HepG2 (cell line): ENCODE results near the gene AGBL3. TPM values are rescaled to one million over a fixed set of nuclear protein-coding genes. Genes with fewer than 3 reads are reported as not detected.

Experiments
- ATAC-seq: fragments of 200-7000 bp; cut with Tn5 transposase; 3 replicates; pipeline ENCODE4 v1.9.1; 2020; ENCODE audit warnings: mild to moderate bottlenecking, moderate library complexity
- BruUV-seq: library from RNA; stranded (reverse); fragments of 400-500 nt; replicated peaks from 2 replicates; lab custom pipeline; 2021; lab: Mats Ljungman, UMichigan
- CTCF ChIA-PET: fragments of 300-600 bp; formaldehyde crosslinking; extraction: SDS; loops from one replicate; lab custom pipeline; 2021; ENCODE audit warnings: low total read pairs, inconsistent platforms, low intra/inter-chr PET ratio; lab: Yijun Ruan, JAX
- POLR2A ChIA-PET: fragments of 350-600 bp; sonication (Branson Sonifier 250); formaldehyde crosslinking; loops from one replicate; lab custom pipeline; 2020; ENCODE audit warnings: antibody characterized with exemption, inconsistent platforms; lab: Yijun Ruan, JAX
- DNase-seq: peaks from one replicate; pipeline ENCODE4 v3.0.0-alpha.2; 2015; ENCODE audit warnings: low spot score
- FAIRE-seq: peaks from 3 replicates; lab custom pipeline; 2011; peaks lifted over from hg19 to GRCh38; lab: Jason Lieb, UNC
- H2AFZ ChIP-seq: one replicate; pipeline ENCODE4 v1.6.1; 2011; ENCODE audit warnings: low read length, inconsistent platforms
- H3K27ac ChIP-seq: fragments of 300-600 bp; 3 replicates; pipeline ENCODE4 v1.8.0; 2011; ENCODE audit warnings: mixed run types, mild to moderate bottlenecking, mixed read lengths, low read length, inconsistent platforms; ENCODE audit not compliant: insufficient read depth; ENCODE audit errors: extremely low read length
- H3K27me3 ChIP-seq, 2 experiments: fragments of 200-600 bp in 1 of 2; 2 replicates in 1 of 2; 3 replicates in 1 of 2; pipeline versions ENCODE4 v1.6.0 to v1.8.0; 2011; ENCODE audit warnings: low read length in 2 of 2, mild to moderate bottlenecking in 2 of 2, moderate library complexity in 2 of 2, inconsistent platforms in 1 of 2; ENCODE audit not compliant: insufficient read depth in 2 of 2, control insufficient read depth in 1 of 2
- H3K36me3 ChIP-seq, 2 experiments: fragments of 200-600 bp in 1 of 2; replicated peaks in 1 of 2; 2 replicates in 1 of 2; 3 replicates in 1 of 2; pipeline versions ENCODE4 v1.5.1 to v1.8.0; 2011; ENCODE audit warnings: low read length in 2 of 2, inconsistent platforms in 1 of 2; ENCODE audit not compliant: insufficient read depth in 2 of 2, control insufficient read depth in 1 of 2
- H3K4me1 ChIP-seq: 2 replicates; pipeline ENCODE4 v1.5.1; 2012; ENCODE audit warnings: low read length, inconsistent platforms; ENCODE audit not compliant: insufficient read depth
- H3K4me2 ChIP-seq: 2 replicates; pipeline ENCODE4 v1.6.0; 2011; ENCODE audit warnings: low read depth, low read length, inconsistent platforms
- H3K4me3 ChIP-seq, 3 experiments: fragments of 200-600 bp in 1 of 3; sonication (generic), shearing (Covaris generic) in 1 of 3; replicated peaks in 1 of 3; 2 replicates each; pipeline ENCODE4 v1.5.1; 2011 to 2016; ENCODE audit warnings: low read length in 3 of 3, inconsistent platforms in 2 of 3, low read depth in 2 of 3, mild to moderate bottlenecking in 2 of 3, control low read depth in 1 of 3, mixed read lengths in 1 of 3; ENCODE audit not compliant: insufficient read depth in 1 of 3
- H3K79me2 ChIP-seq: one replicate; pipeline ENCODE4 v1.6.1; 2011; ENCODE audit warnings: low read length, inconsistent platforms; ENCODE audit not compliant: insufficient read depth
- H3K9ac ChIP-seq: 2 replicates; pipeline ENCODE4 v1.6.0; 2011; ENCODE audit warnings: mild to moderate bottlenecking, low read depth, low read length, inconsistent platforms; ENCODE audit not compliant: insufficient read depth
- H3K9me3 ChIP-seq: 2 replicates; pipeline ENCODE4 v1.5.1; 2012; ENCODE audit warnings: mild to moderate bottlenecking, low read length
- H4K20me1 ChIP-seq: 2 replicates; pipeline ENCODE4 v1.6.0; 2011; ENCODE audit warnings: inconsistent platforms, mild to moderate bottlenecking, low read length, moderate library complexity; ENCODE audit not compliant: insufficient read depth
- AHR ChIP-seq: IDR thresholded peaks from 2 replicates; pipeline ENCODE4 v1.6.1; 2018; ENCODE audit warnings: missing genetic modification reagents, missing compliant biosample characterization
- ATF1 ChIP-seq: IDR thresholded peaks from 2 replicates; pipeline ENCODE4 v1.6.1; 2016; ENCODE audit warnings: mild to moderate bottlenecking, control low read depth
- EZH2 ChIP-seq: conservative IDR thresholded peaks from 2 replicates; pipeline ENCODE4 v1.6.1; 2012; ENCODE audit warnings: mild to moderate bottlenecking, low read depth, low read length, moderate library complexity
- GTF3A ChIP-seq: sonication (generic); formaldehyde crosslinking; conservative IDR thresholded peaks from 2 replicates; pipeline ENCODE4 v1.4.0; 2020; ENCODE audit warnings: mild to moderate bottlenecking, missing genetic modification reagents
- HES4 ChIP-seq: sonication (generic); formaldehyde crosslinking; IDR thresholded peaks from 2 replicates; pipeline ENCODE4 v1.9.0; 2021; ENCODE audit warnings: mild to moderate bottlenecking, missing genetic modification reagents, borderline replicate concordance
- HOXD1 ChIP-seq: sonication (generic); formaldehyde crosslinking; IDR thresholded peaks from 2 replicates; pipeline ENCODE4 v1.5.0; 2020; ENCODE audit warnings: missing genetic modification reagents
- MZF1 ChIP-seq: sonication (generic); formaldehyde crosslinking; IDR thresholded peaks from 2 replicates; pipeline ENCODE4 v1.8.1; 2023; ENCODE audit warnings: mild to moderate bottlenecking, missing genetic modification reagents, borderline replicate concordance
- NCOA1 ChIP-seq: sonication (generic); formaldehyde crosslinking; IDR thresholded peaks from 2 replicates; pipeline ENCODE4 v1.9.0; 2021; ENCODE audit warnings: missing genetic modification reagents
- NR2F1 ChIP-seq, 2 experiments: fragments of 450-650 bp in 1 of 2; formaldehyde crosslinking in 1 of 2; IDR thresholded peaks; 2 replicates each; pipeline versions ENCODE4 v1.5.0 to v1.6.1; 2016 to 2020; ENCODE audit warnings: mild to moderate bottlenecking in 1 of 2, missing compliant biosample characterization in 1 of 2, missing genetic modification reagents in 1 of 2, moderate library complexity in 1 of 2
- PTBP1 ChIP-seq: fragments of 200-400 bp; formaldehyde crosslinking; IDR thresholded peaks from 2 replicates; pipeline ENCODE4 v1.6.1; 2018; ENCODE audit warnings: low read length, low read depth; ENCODE audit not compliant: poor library complexity, severe bottlenecking
- RCOR2 ChIP-seq: IDR thresholded peaks from 2 replicates; pipeline ENCODE4 v1.6.1; 2016; ENCODE audit warnings: missing biosample characterization, missing genetic modification reagents
- RXRB ChIP-seq: IDR thresholded peaks from 2 replicates; pipeline ENCODE4 v1.6.1; 2016; ENCODE audit warnings: borderline replicate concordance, missing genetic modification reagents, missing compliant biosample characterization
- SAP130 ChIP-seq: IDR thresholded peaks from 2 replicates; pipeline ENCODE4 v1.6.1; 2016; ENCODE audit warnings: low read depth
- ZNF577 ChIP-seq: sonication (generic); formaldehyde crosslinking; IDR thresholded peaks from 2 replicates; pipeline ENCODE4 v1.4.0; 2020; ENCODE audit warnings: mild to moderate bottlenecking, low read depth, missing genetic modification reagents, borderline replicate concordance
- WGBS: methylation state at CpG from one replicate; pipeline ENCODE4 v1.1.6; 2017; ENCODE audit warnings: low lambda C conversion rate; 5-methylcytosine and 5-hydroxymethylcytosine counted together
- in situ Hi-C: cut with HindIII; loops from 2 replicates; pipeline ENCODE4 v1.10.0; 2017; ENCODE audit warnings: low pct_unique_long_range_greater_than_20kb; ENCODE audit not compliant: extremely low pct_ligation_motif_present
- intact Hi-C: fragments of 100-400 bp; cut with micrococcal nuclease; formaldehyde crosslinking; loops from one replicate; pipeline ENCODE4 v1.10.0; 2022; ENCODE audit not compliant: unreplicated experiment
- polyA plus RNA-seq, 8 experiments: library from polyadenylated mRNA; depleted of rRNA in 3 of 8; stranded (reverse) in 7 of 8; unstranded in 1 of 8; fragments of >200 nt; fragmentation: Illumina TruSeq in 4 of 8; extraction: Trizol in 4 of 8; gene quantifications; 2 replicates each; pipeline versions ENCODE4 v1.2.1 to v1.2.3, GENCODE V29; 2011 to 2016; ENCODE audit warnings: low read depth in 4 of 8, missing spikeins in 1 of 8, mixed read lengths in 1 of 8; ENCODE audit not compliant: insufficient read depth in 1 of 8
- total RNA-seq, 5 experiments: library from RNA; depleted of rRNA; stranded (reverse); fragments of >200 nt; fragmentation: Illumina TruSeq; extraction: Trizol; gene quantifications; 2 replicates each; pipeline ENCODE4 v1.2.3, GENCODE V29; 2016; ENCODE audit warnings: low read depth in 1 of 5
- TF ChIP-seq, protein P1 (sequence below): sonication (generic); formaldehyde crosslinking; IDR thresholded peaks from 2 replicates; pipeline ENCODE4 v1.5.1; 2020; ENCODE audit warnings: missing genetic modification reagents, mild to moderate bottlenecking, borderline replicate concordance

Gene AGBL3
- total and polyA plus RNA-seq, 2 of the 13 experiments (the other 11 are each of a cell fraction or from before 2014, with no cell fraction given), result 2.2 to 7.2 TPM

GRCh38 chr7:134988161-134988560 lies 1.9 kb downstream of the AGBL3 start:
- TF ChIP-seq, protein P1, sequence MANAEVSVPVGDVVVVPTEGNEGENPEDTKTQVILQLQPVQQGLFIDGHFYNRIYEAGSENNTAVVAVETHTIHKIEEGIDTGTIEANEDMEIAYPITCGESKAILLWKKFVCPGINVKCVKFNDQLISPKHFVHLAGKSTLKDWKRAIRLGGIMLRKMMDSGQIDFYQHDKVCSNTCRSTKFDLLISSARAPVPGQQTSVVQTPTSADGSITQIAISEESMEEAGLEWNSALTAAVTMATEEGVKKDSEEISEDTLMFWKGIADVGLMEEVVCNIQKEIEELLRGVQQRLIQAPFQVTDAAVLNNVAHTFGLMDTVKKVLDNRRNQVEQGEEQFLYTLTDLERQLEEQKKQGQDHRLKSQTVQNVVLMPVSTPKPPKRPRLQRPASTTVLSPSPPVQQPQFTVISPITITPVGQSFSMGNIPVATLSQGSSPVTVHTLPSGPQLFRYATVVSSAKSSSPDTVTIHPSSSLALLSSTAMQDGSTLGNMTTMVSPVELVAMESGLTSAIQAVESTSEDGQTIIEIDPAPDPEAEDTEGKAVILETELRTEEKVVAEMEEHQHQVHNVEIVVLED (CRISPR knock-in tag), result no peak
- TF ChIP-seq SAP130, result peak; percentile 18; the same call in 1 of the 2 replicates
- intact Hi-C loops (no loop called here), in situ Hi-C loops (no loop called here)
- FAIRE-seq (no peak), ATAC-seq (no peak), DNase-seq (no peak)
- 54% methylated on average over 5 of the region's 5 CpGs for WGBS
- Histone ChIP-seq H3K4me1 (peaks cover 55% of the 10 kb centered on the region), H3K27ac (peak overlapping the region; percentile 82), H4K20me1 (no peaks in the 10 kb centered on the region), H2AFZ (no peak overlapping the region), H3K4me3 (peak overlapping the region; percentile 83 to 98 (median 98); a peak in 5 of 6 replicates), H3K36me3 (no peaks in the 10 kb centered on the region; a peak in 1 of 5 replicates), H3K27me3 (no peaks in the 10 kb centered on the region; a peak in 2 of 5 replicates), H3K9me3 (no peaks in the 10 kb centered on the region), H3K79me2 (peaks cover 43% of the 10 kb centered on the region), H3K9ac (peak overlapping the region; percentile 96), H3K4me2 (peak overlapping the region; percentile 80)
- POLR2A ChIA-PET, result interaction anchor here (1.0 to 3.6 kb wide), 2 partner anchors 8 to 160 kb away, joined by 3 to 27 read pairs; partner anchors contain the start of gene TMEM140
- no TSS peak for BruUV-seq
- CTCF ChIA-PET, result interaction anchor here (3.4 kb wide), 1 partner anchor 182 kb away, joined by 11 read pairs; the partner anchor contains the start of gene CYREN

DNA sequence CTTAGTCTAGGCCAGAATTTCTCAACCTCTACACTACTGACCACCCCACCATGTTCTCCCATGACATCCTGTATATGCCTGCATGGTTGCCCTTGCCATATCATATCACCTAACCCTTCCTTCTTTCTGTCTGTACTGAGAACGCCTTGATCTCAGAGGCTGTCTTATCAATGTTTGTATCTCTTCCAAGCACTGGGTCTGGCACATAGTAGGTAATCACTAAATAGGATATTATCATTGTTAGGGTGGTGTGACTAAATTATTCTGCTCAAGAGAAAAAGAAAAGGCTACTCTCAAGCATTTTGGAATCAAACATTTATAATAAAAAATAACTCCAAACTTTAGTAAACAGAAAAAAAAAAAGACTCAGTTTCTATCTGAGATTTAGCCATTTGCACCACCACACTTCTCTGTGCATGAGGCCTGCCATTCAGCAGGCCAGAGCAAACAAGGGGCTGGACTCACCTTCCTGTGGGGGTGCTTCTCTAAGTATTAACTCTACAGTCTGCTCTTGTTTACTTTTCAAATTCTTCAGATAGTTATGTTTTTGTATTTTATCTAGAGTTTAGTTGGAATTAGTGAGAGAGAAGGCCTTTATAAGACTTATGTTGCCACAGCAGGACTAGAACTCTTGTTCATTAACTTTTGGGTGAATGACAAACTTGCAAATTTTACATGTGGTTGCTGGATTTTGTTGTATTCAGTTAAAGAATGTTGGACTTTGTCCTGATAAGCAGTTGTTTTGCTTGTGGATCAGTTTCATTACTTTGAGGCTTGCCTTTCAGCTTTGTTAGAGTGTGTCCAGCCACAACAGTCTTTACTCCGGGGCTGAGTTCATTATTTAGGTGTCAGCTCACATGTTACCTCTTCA lies 5.4 kb downstream of the AGBL3 start:
- FAIRE-seq, result peak; percentile 78
- no peak overlapping the region for H2AFZ ChIP-seq
- H3K4me1 ChIP-seq, result peaks cover 83% of the 10 kb centered on the region
- intact Hi-C loops (loop anchor here (1.0 to 5.0 kb wide), 2 partner anchors 89 to 157 kb away; partner anchors contain the start of gene TMEM140), in situ Hi-C loops (loop anchor here (5.0 kb wide), 1 partner anchor 176 kb away; no protein-coding TSS in a partner anchor)
- H3K4me3 ChIP-seq, result peak overlapping the region in 2 of 3 experiments; percentile 6 to 31; a peak in 1 of 6 replicates
- peak overlapping the region; percentile 96 for H3K27ac ChIP-seq
- ATAC-seq, result peak; percentile 94
- peak overlapping the region; percentile 80 for H3K4me2 ChIP-seq
- ChIA-PET POLR2A (interaction anchor here (0.8 to 2.3 kb wide), 11 partner anchors 9 to 179 kb away, joined by 3 to 18 read pairs (median 5); partner anchors contain the start of genes CYREN and TMEM140), CTCF (no interaction called here)
- H3K79me2 ChIP-seq, result peaks cover 46% of the 10 kb centered on the region
- no TSS peak for BruUV-seq
- no peaks in the 10 kb centered on the region for H4K20me1 ChIP-seq
- WGBS, result 0% methylated on average over 2 of the region's 2 CpGs
- H3K36me3 ChIP-seq, result peaks cover 0 to 6% of the 10 kb centered on the region in 2 experiments; a peak in 1 of 5 replicates
- peak overlapping the region; percentile 62 for H3K9ac ChIP-seq
- no peaks in the 10 kb centered on the region; a peak in 2 of 5 replicates for H3K27me3 ChIP-seq
- peak; percentile 93 for DNase-seq
- H3K9me3 ChIP-seq, result no peaks in the 10 kb centered on the region
- TF ChIP-seq PTBP1 (no peak), RCOR2 (CRISPR knock-in tag) (peak; percentile 88; the same call in 1 of the 2 replicates), ATF1 (no peak; the same call in 1 of the 2 replicates), EZH2 (no peak), GTF3A (CRISPR knock-in tag) (no peak), NCOA1 (CRISPR knock-in tag) (no peak), HOXD1 (CRISPR knock-in tag) (no peak), AHR (CRISPR knock-in tag) (no peak), RXRB (CRISPR knock-in tag) (peak; percentile 62), HES4 (no peak), MZF1 (CRISPR knock-in tag) (no peak), NR2F1 (CRISPR knock-in tag; IDR thresholded peaks at IDR 0.05) (no peak), ZNF577 (CRISPR knock-in tag) (no peak)
